OCI-M2 (cell line): ENCODE results near the gene CCDC3.
"Not testable (repeated sequence)": the region's sequence is repeated elsewhere in the genome, so short reads cannot be mapped to it uniquely, and the experiment has no call there.

Experiments
- DNase-seq: peaks from one replicate; lab custom pipeline; 2025; ENCODE audit not compliant: unreplicated experiment; lab: John Stamatoyannopoulos, UW

Gene CCDC3

GRCh38 chr10:13001887-13002212, 337 bp upstream of the CCDC3 start:
- no peak for DNase-seq

- no peak for DNase-seq
These were observed 1.1 kb downstream of the CCDC3 start for GRCh38 chr10:13000431-13000830.

GRCh38 chr10:12999849-13000248, 1.7 kb downstream of the CCDC3 start:
- DNase-seq = no peak

GRCh38 chr10:12995425-12995861, 6.1 kb downstream of the CCDC3 start:
- no peak for DNase-seq

GRCh38 chr10:12993595-12993994, 7.9 kb downstream of the CCDC3 start:
- no peak for DNase-seq

- no peak for DNase-seq
These were observed 16.2 kb downstream of the CCDC3 start for GRCh38 chr10:12985347-12985746.

GRCh38 chr10:12984165-12984747, 17.3 kb downstream of the CCDC3 start:
- no peak for DNase-seq

GRCh38 chr10:12983568-12983967, 17.9 kb downstream of the CCDC3 start:
- not testable (repeated sequence) for DNase-seq

- DNase-seq = no peak
These were observed 19.9 kb downstream of the CCDC3 start for GRCh38 chr10:12981570-12981969.

GRCh38 chr10:12980713-12981306, 20.7 kb downstream of the CCDC3 start:
- no peak for DNase-seq

- no peak for DNase-seq
These were observed 21.3 kb downstream of the CCDC3 start for GRCh38 chr10:12980102-12980661.

GRCh38 chr10:12978891-12979290, 22.6 kb downstream of the CCDC3 start:
- DNase-seq = no peak

GRCh38 chr10:12975906-12976305, 25.6 kb downstream of the CCDC3 start:
- no peak for DNase-seq

GRCh38 chr10:12975266-12975665, 26.2 kb downstream of the CCDC3 start:
- no peak for DNase-seq

- DNase-seq = no peak
These were observed 26.9 kb downstream of the CCDC3 start for GRCh38 chr10:12974491-12975199.

- no peak for DNase-seq
These were observed 27.4 kb downstream of the CCDC3 start for GRCh38 chr10:12974078-12974477.

GRCh38 chr10:12973149-12973718, 28.3 kb downstream of the CCDC3 start:
- no peak for DNase-seq

- no peak for DNase-seq
These were observed 29.4 kb downstream of the CCDC3 start for GRCh38 chr10:12972146-12972545.

- DNase-seq = no peak
These were observed 30.3 kb downstream of the CCDC3 start for GRCh38 chr10:12971001-12971788.

GRCh38 chr10:12969951-12970350, 31.6 kb downstream of the CCDC3 start:
- no peak for DNase-seq

GRCh38 chr10:12966067-12966466, 35.4 kb downstream of the CCDC3 start:
- DNase-seq = no peak
